Ascending aorta (tissue), 2 donors: Measurements from ENCODE around the gene FZR1. TPM values are rescaled to one million over a fixed set of nuclear protein-coding genes. Genes with fewer than 3 reads are reported as not detected.
"Not testable (repeated sequence)": the region's sequence is repeated elsewhere in the genome, so short reads cannot be mapped to it uniquely, and the experiment has no call there.

Experiments
- DNase-seq, 2 donors: peaks; one replicate each; pipeline ENCODE4 v3.0.0-alpha.2; 2019; ENCODE audit warnings: low spot score in 2 of 2
- H3K27ac ChIP-seq, 2 donors: fragments of 200-600 bp; sonication (generic); one replicate each; pipeline ENCODE4 v1.5.1; 2016 to 2017; ENCODE audit warnings: mild to moderate bottlenecking in 1 of 2
- H3K27me3 ChIP-seq: fragments of 200-600 bp; sonication (generic); one replicate; pipeline ENCODE4 v1.5.1; 2017
- H3K36me3 ChIP-seq, 2 donors: fragments of 200-600 bp; sonication (generic); one replicate each; pipeline ENCODE4 v1.5.1; 2016
- H3K4me1 ChIP-seq, 2 donors: fragments of 200-600 bp; sonication (generic); one replicate each; pipeline ENCODE4 v1.5.1; 2016 to 2017; ENCODE audit warnings: mild to moderate bottlenecking in 1 of 2
- H3K4me3 ChIP-seq, 2 donors: fragments of 200-600 bp; sonication (generic); one replicate each; pipeline ENCODE4 v1.5.1; 2016 to 2017; ENCODE audit warnings: mild to moderate bottlenecking in 1 of 2
- H3K9me3 ChIP-seq, 2 donors: fragments of 200-600 bp; sonication (generic); one replicate each; pipeline ENCODE4 v1.5.1; 2016
- CTCF ChIP-seq, 3 experiments: fragments of 200-600 bp in 2 of 3; fragments of 450-650 bp in 1 of 3; sonication (generic) in 2 of 3; IDR thresholded peaks; one replicate each; pipeline ENCODE4 v1.5.1; 2016 to 2019; ENCODE audit warnings: antibody characterized with exemption in 3 of 3, mild to moderate bottlenecking in 1 of 3, moderate library complexity in 1 of 3
- intact Hi-C: fragments of 100-400 bp; cut with DNase I; formaldehyde crosslinking; loops from one replicate; pipeline ENCODE4 v1.15.1; 2023
- total RNA-seq: library from RNA; depleted of rRNA; stranded (reverse); fragments of >200 nt; gene quantifications from one replicate; pipeline ENCODE4 v1.1.0, GENCODE V29; 2016

The FZR1 gene
- total RNA-seq, 1 donor from 2014 or later = 56.8 TPM

DNA sequence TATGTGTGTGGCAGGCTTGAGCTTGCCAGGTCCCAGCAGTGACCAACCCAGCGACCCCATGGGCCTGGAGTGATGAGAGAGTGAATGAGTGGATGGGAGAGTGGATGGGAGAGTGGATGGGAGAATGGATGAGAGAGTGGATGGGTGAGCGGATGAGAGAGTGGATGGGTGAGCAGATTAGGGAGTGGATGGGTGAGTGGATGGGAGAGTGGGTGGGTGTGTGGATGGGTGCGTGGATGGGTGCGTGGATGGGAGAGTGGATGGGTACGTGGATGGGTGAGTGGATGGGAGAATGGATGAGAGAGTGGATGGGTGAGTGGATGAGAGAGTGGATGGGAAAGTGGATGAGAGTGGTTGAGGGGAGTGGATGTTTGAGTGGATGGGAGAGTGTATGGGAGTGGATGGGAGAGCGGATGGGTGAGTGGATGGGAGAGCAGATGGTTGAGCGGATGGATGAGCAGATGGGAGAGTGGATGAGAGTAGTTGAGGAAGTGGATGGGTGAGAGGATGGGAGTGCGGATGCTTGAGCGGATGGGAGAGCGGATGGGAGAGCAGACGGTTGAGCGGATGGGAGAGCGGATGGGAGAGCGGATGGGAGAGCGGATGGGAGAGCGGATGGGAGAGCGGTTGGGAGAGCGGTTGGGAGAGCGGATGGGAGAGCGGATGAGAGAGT is 22.6 kb downstream of the FZR1 start:
- DNase-seq = no peak
- Histone ChIP-seq H3K9me3 (no peaks in the 10 kb centered on the region), H3K27ac (no peak overlapping the region), H3K4me3 (no peak overlapping the region), H3K27me3 (no peaks in the 10 kb centered on the region), H3K4me1 (no peaks in the 10 kb centered on the region), H3K36me3 (peaks cover 69 to 71% of the 10 kb centered on the region in 2 donors)
- intact Hi-C loops = no loop called here
- TF ChIP-seq CTCF (IDR thresholded peaks at IDR 0.05) = no peak

DNA sequence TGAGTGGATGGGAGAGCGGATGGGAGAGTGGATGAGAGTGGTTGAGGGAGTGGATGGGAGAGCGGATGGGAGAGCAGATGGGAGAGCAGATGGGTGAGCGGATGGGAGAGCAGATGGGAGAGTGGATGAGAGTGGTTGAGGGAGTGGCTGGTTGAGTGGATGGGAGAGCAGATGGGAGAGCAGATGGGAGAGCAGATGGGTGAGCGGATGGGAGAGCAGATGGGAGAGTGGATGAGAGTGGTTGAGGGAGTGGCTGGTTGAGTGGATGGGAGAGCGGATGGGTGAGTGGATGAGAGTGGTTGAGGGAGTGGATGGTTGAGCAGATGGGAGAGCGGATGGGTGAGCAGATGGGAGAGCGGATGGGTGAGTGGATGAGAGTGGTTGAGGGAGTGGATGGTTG is 23.2 kb downstream of the FZR1 start:
- H3K36me3 ChIP-seq = peaks cover 70 to 71% of the 10 kb centered on the region in 2 donors
- DNase-seq, intact Hi-C loops, H3K4me1 ChIP-seq, H3K27me3 ChIP-seq, H3K4me3 ChIP-seq, H3K9me3 ChIP-seq, H3K27ac ChIP-seq: not testable (repeated sequence)

DNA sequence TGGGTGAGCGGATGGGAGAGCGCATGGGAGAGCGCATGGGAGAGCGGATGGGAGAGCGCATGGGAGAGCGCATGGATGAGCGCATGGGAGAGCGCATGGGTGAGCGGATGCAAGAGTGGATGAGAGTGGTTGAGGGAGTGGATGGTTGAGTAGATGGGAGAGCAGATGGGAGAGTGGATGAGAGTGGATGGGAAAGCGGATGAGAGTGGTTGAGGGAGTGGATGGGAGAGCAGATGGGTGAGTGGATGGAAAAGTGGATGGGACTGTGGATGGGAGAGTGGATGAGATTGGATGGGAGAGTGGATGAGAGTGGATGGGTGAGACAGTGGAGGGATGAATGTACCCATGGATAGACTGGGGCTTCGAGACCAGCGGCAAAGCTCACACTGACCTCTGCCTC is 24.3 kb downstream of the FZR1 start:
- intact Hi-C loops = no loop called here
- no peak overlapping the region for H3K4me3 ChIP-seq
- no peak for TF ChIP-seq CTCF (IDR thresholded peaks at IDR 0.05)
- peaks cover 74% of the 10 kb centered on the region in 2 donors for H3K36me3 ChIP-seq
- no peaks in the 10 kb centered on the region for H3K27me3 ChIP-seq
- H3K9me3 ChIP-seq = no peaks in the 10 kb centered on the region
- no peak overlapping the region for H3K27ac ChIP-seq
- no peaks in the 10 kb centered on the region for H3K4me1 ChIP-seq
- DNase-seq = no peak

- intact Hi-C loops = no loop called here
- Histone ChIP-seq H3K4me3 (no peak overlapping the region), H3K27ac (no peak overlapping the region), H3K9me3 (no peaks in the 10 kb centered on the region), H3K4me1 (no peaks in the 10 kb centered on the region), H3K36me3 (peaks cover 69 to 76% of the 10 kb centered on the region in 2 donors), H3K27me3 (no peaks in the 10 kb centered on the region)
- no peak for DNase-seq
- no peak for TF ChIP-seq CTCF (IDR thresholded peaks at IDR 0.05)
Measured at GRCh38 chr19:3531716-3532115, 25.6 kb downstream of the FZR1 start.

GRCh38 chr19:3532154-3532786 is 26.2 kb downstream of the FZR1 start:
- DNase-seq = no peak
- Histone ChIP-seq H3K9me3 (no peaks in the 10 kb centered on the region), H3K27ac (no peak overlapping the region), H3K27me3 (no peaks in the 10 kb centered on the region), H3K36me3 (peaks cover 63 to 71% of the 10 kb centered on the region in 2 donors), H3K4me1 (no peaks in the 10 kb centered on the region), H3K4me3 (no peak overlapping the region)
- intact Hi-C loops = no loop called here
- TF ChIP-seq CTCF (IDR thresholded peaks at IDR 0.05) = no peak

DNA sequence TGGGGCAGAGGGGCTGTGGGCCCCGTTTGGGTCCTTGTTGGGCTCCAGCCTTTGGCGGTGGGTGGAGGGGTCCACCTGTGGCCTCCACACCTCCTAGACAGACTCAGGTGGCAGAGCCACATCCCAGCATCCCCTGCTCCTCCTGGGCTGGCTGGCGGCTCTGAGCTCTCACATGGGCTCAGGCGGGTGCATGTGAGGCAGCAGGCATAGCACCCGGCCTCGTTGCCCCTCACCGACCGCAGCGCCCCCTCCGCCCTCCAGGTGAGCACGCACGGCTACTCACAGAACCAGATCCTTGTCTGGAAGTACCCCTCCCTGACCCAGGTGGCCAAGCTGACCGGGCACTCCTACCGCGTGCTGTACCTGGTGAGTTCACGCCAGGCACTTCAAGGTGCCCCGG is 26.9 kb downstream of the FZR1 start:
- intact Hi-C loops = no loop called here
- Histone ChIP-seq H3K4me3 (no peak overlapping the region), H3K27ac (no peak overlapping the region), H3K36me3 (peaks cover 60 to 63% of the 10 kb centered on the region in 2 donors), H3K9me3 (no peaks in the 10 kb centered on the region), H3K27me3 (no peaks in the 10 kb centered on the region), H3K4me1 (no peaks in the 10 kb centered on the region)
- no peak for DNase-seq
- no peak for TF ChIP-seq CTCF (IDR thresholded peaks at IDR 0.05)
